ENCODE results near the gene SFR1.

Gene SFR1

DNA sequence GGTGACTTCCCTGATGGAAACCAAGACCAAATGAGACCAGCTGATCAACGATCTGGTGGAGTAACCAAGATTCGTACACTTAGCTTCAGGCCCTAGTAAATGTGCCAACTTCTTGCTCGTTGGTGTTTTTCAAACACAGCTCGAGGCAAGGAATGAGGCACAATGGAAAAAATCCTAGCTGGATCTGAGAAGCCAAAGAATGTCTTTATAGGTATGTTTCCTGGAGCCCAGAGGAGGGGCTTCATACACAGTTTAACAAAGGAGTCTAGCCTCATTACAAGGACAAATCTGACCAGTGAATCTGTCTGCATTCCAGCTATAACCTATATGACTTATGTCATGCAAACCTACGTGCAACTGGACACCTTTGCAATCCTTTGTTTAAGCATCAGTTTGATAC is 40.0 kb upstream of the SFR1 start:
- TF ChIP-seq CTCF (IDR thresholded peaks at IDR 0.05; ENCODE audit: low read depth, low read length), result no peak
- DNase-seq (ENCODE audit: extremely low read depth, low read depth), result no peak

DNA sequence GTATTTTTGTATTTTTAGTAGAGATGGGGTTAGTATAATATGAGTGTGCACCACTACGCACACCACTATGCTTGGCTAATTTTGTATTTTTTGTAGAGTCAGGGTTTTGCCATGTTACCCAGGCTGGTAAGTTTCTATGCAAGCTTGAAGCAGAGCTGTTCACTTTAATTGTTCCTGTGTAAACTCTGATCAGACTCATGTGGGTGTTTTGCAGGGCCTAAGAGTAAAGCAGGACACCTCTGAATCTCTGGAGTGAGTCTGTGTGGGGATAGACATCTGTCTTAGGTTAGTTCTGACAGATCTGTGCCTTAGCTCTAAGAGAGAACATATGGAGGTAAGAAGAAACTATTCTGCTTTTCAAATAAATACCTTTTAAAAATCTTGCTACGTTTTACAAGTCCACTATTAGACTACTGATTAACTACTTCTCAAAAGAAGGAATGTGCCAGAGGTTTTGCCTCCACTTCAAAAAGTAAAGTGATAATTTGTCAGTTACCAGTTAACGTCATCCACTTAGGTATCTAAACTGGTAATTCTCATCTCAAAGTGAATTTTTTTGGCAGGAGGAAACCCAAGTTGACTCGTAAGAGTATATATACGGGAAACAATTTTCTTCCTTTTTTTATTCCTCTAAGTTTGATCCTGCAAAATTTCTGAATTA is 37.4 kb upstream of the SFR1 start:
- no peak for TF ChIP-seq CTCF (IDR thresholded peaks at IDR 0.05; ENCODE audit: low read depth, low read length)
- no peak for DNase-seq (ENCODE audit: extremely low read depth, low read depth)

DNA sequence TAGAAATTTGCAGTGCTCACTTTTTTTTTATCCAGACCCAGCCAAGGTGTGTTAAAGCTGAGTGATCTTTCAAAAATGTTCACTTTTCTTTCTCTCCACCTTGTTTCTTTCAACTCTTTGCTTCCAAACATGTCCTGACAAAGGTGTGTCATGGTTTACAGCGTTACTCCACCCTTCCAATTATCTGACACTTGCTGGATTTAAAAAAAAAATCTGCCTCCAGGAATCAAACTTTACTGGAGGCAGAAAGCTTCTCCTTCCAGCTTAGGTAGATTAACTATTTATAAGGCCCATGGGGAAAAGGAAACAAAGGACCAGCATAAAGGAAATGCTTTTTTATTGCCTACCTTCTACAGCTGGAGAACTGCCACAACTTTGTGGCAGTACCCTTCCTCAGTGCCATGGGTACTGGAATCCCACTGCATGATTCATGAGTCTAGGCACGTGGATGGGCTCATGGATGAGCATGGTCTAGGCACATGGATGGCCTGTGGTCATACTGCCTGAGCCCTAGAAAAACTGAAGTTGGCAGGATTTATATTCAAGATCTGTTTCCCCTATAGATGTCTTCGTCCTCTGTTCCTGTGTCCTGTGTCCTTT is 36.1 kb upstream of the SFR1 start, which contains the start of gene COL17A1:
TSS of gene COL17A1 (minus strand) at position 80 of the 600 bp plus-strand sequence. CDS start 5,207 bp downstream, outside the sequence.
- no peak for TF ChIP-seq CTCF (IDR thresholded peaks at IDR 0.05; ENCODE audit: low read depth, low read length)
- DNase-seq (ENCODE audit: extremely low read depth, low read depth), result no peak

- no peak for TF ChIP-seq CTCF (IDR thresholded peaks at IDR 0.05; ENCODE audit: low read depth, low read length)
- no peak for DNase-seq (ENCODE audit: extremely low read depth, low read depth)
Measured at GRCh38 chr10:104088239-104088638, 33.7 kb upstream of the SFR1 start.

DNA sequence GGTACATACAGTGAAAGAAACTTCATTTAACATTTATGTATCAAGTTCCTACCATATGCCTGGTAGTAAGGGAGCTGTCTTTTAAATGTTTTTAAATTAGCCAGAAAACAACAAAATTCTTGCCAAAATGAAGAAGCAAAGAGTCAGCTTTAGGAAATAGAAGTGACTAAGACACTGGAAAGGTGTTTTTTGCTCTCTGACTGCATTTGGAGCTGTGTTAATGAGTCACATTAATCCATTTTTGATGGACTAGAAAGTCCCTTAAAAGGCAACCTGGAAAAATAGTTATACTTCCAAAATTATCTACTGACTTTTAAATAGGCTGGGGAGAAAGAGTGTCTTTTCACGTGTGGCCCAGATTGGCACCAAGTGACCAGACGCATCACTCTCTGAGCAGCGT is 32.4 kb upstream of the SFR1 start:
- no peak for TF ChIP-seq CTCF (IDR thresholded peaks at IDR 0.05; ENCODE audit: low read depth, low read length)
- no peak for DNase-seq (ENCODE audit: extremely low read depth, low read depth)

- no peak for TF ChIP-seq CTCF (IDR thresholded peaks at IDR 0.05; ENCODE audit: low read depth, low read length)
Measured at GRCh38 chr10:104090611-104091010, 31.4 kb upstream of the SFR1 start.

GRCh38 chr10:104092749-104093148 is 29.2 kb upstream of the SFR1 start:
- no peak for DNase-seq (ENCODE audit: extremely low read depth, low read depth)
- no peak for TF ChIP-seq CTCF (IDR thresholded peaks at IDR 0.05; ENCODE audit: low read depth, low read length)

More at GRCh38 chr10:104090611-104091010, 31.4 kb upstream of the SFR1 start:
- DNase-seq (ENCODE audit: extremely low read depth, low read depth), result no peak

Measured in AG09319 (cell line).